ENCODE data around the gene RUVBL1. TPM values are rescaled to one million over a fixed set of nuclear protein-coding genes. Genes with fewer than 3 reads are reported as not detected.

RUVBL1 gene
- total RNA-seq, 1 experiment from 2014 or later, result 94.9 TPM

GRCh38 chr3:128041344-128041743 lies 82.3 kb downstream of the RUVBL1 start:
- H3K36me3 ChIP-seq (ENCODE audit: low read depth, low read length), result no peaks in the 10 kb centered on the region
- H3K4me3 ChIP-seq (ENCODE audit: low read length), result no peak overlapping the region
- H3K9me2 ChIP-seq (replicated peaks; ENCODE audit: low read length), result no peaks in the 10 kb centered on the region
- H3K4me2 ChIP-seq (ENCODE audit: low read length), result no peak overlapping the region
- no peaks in the 10 kb centered on the region for H3F3A ChIP-seq (ENCODE audit: low read length, unreplicated experiment)
- no peaks in the 10 kb centered on the region for H3K27me3 ChIP-seq (ENCODE audit: low read length)
- no peak for DNase-seq
- ChIA-PET CTCF (no interaction called here), POLR2A (ENCODE audit: unreplicated experiment) (no interaction called here)
- intact Hi-C loops (cut with micrococcal nuclease), result no loop called here
- H4K20me1 ChIP-seq (ENCODE audit: low read length), result no peaks in the 10 kb centered on the region
- TF ChIP-seq EZH2 (IDR thresholded peaks at IDR 0.05; ENCODE audit: low read length, unreplicated experiment) (no peak), EZH2phosphoT487 (IDR thresholded peaks at IDR 0.05; ENCODE audit: borderline replicate concordance, low read length) (no peak)
- TF ChIP-seq, protein P1, sequence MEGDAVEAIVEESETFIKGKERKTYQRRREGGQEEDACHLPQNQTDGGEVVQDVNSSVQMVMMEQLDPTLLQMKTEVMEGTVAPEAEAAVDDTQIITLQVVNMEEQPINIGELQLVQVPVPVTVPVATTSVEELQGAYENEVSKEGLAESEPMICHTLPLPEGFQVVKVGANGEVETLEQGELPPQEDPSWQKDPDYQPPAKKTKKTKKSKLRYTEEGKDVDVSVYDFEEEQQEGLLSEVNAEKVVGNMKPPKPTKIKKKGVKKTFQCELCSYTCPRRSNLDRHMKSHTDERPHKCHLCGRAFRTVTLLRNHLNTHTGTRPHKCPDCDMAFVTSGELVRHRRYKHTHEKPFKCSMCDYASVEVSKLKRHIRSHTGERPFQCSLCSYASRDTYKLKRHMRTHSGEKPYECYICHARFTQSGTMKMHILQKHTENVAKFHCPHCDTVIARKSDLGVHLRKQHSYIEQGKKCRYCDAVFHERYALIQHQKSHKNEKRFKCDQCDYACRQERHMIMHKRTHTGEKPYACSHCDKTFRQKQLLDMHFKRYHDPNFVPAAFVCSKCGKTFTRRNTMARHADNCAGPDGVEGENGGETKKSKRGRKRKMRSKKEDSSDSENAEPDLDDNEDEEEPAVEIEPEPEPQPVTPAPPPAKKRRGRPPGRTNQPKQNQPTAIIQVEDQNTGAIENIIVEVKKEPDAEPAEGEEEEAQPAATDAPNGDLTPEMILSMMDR (conservative IDR thresholded peaks at IDR 0.05; ENCODE audit: low read depth, low read length), result no peak
- H3K4me1 ChIP-seq (ENCODE audit: insufficient read depth, low read length), result no peaks in the 10 kb centered on the region
- BruUV-seq (replicated peaks), result no TSS peak
- no peak overlapping the region for H2AFZ ChIP-seq (ENCODE audit: low read length)
- H3K9ac ChIP-seq (ENCODE audit: low read length), result no peak overlapping the region
- H3K79me2 ChIP-seq (ENCODE audit: low read length), result no peaks in the 10 kb centered on the region
- no peak for ATAC-seq
- H3K27ac ChIP-seq (ENCODE audit: low read length), result no peak overlapping the region
- no peaks in the 10 kb centered on the region for H3K9me3 ChIP-seq (ENCODE audit: low read length)

- no TSS peak for BruUV-seq (replicated peaks)
- no peaks in the 10 kb centered on the region for H3K4me1 ChIP-seq (ENCODE audit: insufficient read depth, low read length)
- no peaks in the 10 kb centered on the region for H3K79me2 ChIP-seq (ENCODE audit: low read length)
- ATAC-seq, result no peak
- ChIA-PET CTCF (no interaction called here), POLR2A (ENCODE audit: unreplicated experiment) (no interaction called here)
- no peak overlapping the region for H3K27ac ChIP-seq (ENCODE audit: low read length)
- H3K9me2 ChIP-seq (replicated peaks; ENCODE audit: low read length), result no peaks in the 10 kb centered on the region
- no peak overlapping the region for H2AFZ ChIP-seq (ENCODE audit: low read length)
- H3K9ac ChIP-seq (ENCODE audit: low read length), result no peak overlapping the region
- H3K4me2 ChIP-seq (ENCODE audit: low read length), result no peak overlapping the region
- TF ChIP-seq EZH2phosphoT487 (IDR thresholded peaks at IDR 0.05; ENCODE audit: borderline replicate concordance, low read length) (no peak), EZH2 (IDR thresholded peaks at IDR 0.05; ENCODE audit: low read length, unreplicated experiment) (no peak)
- TF ChIP-seq, protein P1 (conservative IDR thresholded peaks at IDR 0.05; ENCODE audit: low read depth, low read length), result no peak
- H3K9me3 ChIP-seq (ENCODE audit: low read length), result no peaks in the 10 kb centered on the region
- H3K27me3 ChIP-seq (ENCODE audit: low read length), result no peaks in the 10 kb centered on the region
- no peaks in the 10 kb centered on the region for H3K36me3 ChIP-seq (ENCODE audit: low read depth, low read length)
- no peak overlapping the region for H3K4me3 ChIP-seq (ENCODE audit: low read length)
- no peaks in the 10 kb centered on the region for H3F3A ChIP-seq (ENCODE audit: low read length, unreplicated experiment)
- DNase-seq, result no peak
- no peaks in the 10 kb centered on the region for H4K20me1 ChIP-seq (ENCODE audit: low read length)
- intact Hi-C loops (cut with micrococcal nuclease), result no loop called here
These were observed 83.0 kb downstream of the RUVBL1 start for GRCh38 chr3:128040660-128041059.

DNA sequence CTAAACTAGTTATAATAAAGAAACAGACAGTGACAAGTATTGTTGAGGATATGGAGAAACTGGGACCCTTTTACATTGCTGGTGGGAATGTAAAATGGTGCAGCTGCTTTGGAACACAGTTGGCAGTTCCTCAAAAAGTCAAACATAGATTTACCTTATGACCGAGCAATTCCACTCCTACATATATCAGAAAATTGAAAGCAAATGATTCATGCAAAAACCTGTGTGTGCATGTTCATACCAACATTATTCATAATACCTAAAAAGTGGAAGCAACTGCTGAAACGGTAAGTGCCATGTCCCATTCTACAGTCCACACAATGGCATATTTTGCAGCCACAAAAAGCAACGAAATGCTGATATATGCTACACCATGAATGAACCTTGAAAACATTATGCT lies 83.6 kb downstream of the RUVBL1 start:
- no peak overlapping the region for H3K4me2 ChIP-seq (ENCODE audit: low read length)
- H3F3A ChIP-seq (ENCODE audit: low read length, unreplicated experiment), result no peaks in the 10 kb centered on the region
- intact Hi-C loops (cut with micrococcal nuclease), result no loop called here
- no TSS peak for BruUV-seq (replicated peaks)
- TF ChIP-seq, protein P1 (conservative IDR thresholded peaks at IDR 0.05; ENCODE audit: low read depth, low read length), result no peak
- H4K20me1 ChIP-seq (ENCODE audit: low read length), result no peaks in the 10 kb centered on the region
- no peak for DNase-seq
- CTCF ChIA-PET, result no interaction called here
- H3K79me2 ChIP-seq (ENCODE audit: low read length), result no peaks in the 10 kb centered on the region
- no peak overlapping the region for H2AFZ ChIP-seq (ENCODE audit: low read length)
- no peak overlapping the region for H3K27ac ChIP-seq (ENCODE audit: low read length)
- H3K9me3 ChIP-seq (ENCODE audit: low read length), result no peaks in the 10 kb centered on the region
- H3K4me1 ChIP-seq (ENCODE audit: insufficient read depth, low read length), result no peaks in the 10 kb centered on the region
- H3K4me3 ChIP-seq (ENCODE audit: low read length), result no peak overlapping the region
- no peaks in the 10 kb centered on the region for H3K36me3 ChIP-seq (ENCODE audit: low read depth, low read length)
- ATAC-seq, result no peak
- H3K9me2 ChIP-seq (replicated peaks; ENCODE audit: low read length), result no peaks in the 10 kb centered on the region
- POLR2A ChIA-PET (ENCODE audit: unreplicated experiment), result no interaction called here
- no peaks in the 10 kb centered on the region for H3K27me3 ChIP-seq (ENCODE audit: low read length)
- no peak overlapping the region for H3K9ac ChIP-seq (ENCODE audit: low read length)

Data from PC-3 (cell line).